Measurements from ENCODE around the gene FBLN7. TPM values are rescaled to one million over a fixed set of nuclear protein-coding genes. Genes with fewer than 3 reads are reported as not detected.
A peak's percentile ranks its signal among the peaks of the same experiment; 100 is the strongest.

Gene FBLN7
- total and polyA plus RNA-seq, 2 of the 8 experiments (the other 6 are each of a cell fraction or from before 2014, with no cell fraction given) = 0.30 to 0.77 TPM

GRCh38 chr2:112140899-112141625, 2.9 kb downstream of the FBLN7 start:
- Histone ChIP-seq H3K4me1 (replicated peaks in 1 of 4; ENCODE audit: control insufficient read depth in 3 of 4, insufficient read depth in 4 of 4, low read length in 3 of 4) (peaks cover 0 to 6% (median 6%) of the 10 kb centered on the region in 4 experiments; a peak in 4 of 7 replicates), H3K14ac (ENCODE audit: insufficient read length) (no peak overlapping the region), H3K27ac (ENCODE audit: low read depth, low read length) (no peak overlapping the region), H3K36me3 (ENCODE audit: control insufficient read depth in 2 of 4, insufficient read depth in 4 of 4, low read length in 3 of 4) (no peaks in the 10 kb centered on the region), H3K4me2 (ENCODE audit: insufficient read depth in 1 of 2, low read depth in 2 of 2, low read length in 2 of 2) (peak overlapping the region; percentile 85 to 91), H2AK5ac (ENCODE audit: low read depth, low read length) (no peak overlapping the region), H3K9me3 (ENCODE audit: insufficient read depth in 2 of 2, low read depth in 1 of 2, low read length in 1 of 2) (no peaks in the 10 kb centered on the region), H3K79me1 (ENCODE audit: low read depth, low read length) (no peaks in the 10 kb centered on the region), H4K5ac (ENCODE audit: insufficient read length, low read depth, low read length) (no peak overlapping the region), H3K23me2 (ENCODE audit: low read depth, low read length) (peaks cover 10% of the 10 kb centered on the region; the same call in 1 of the 2 replicates), H2BK5ac (ENCODE audit: low read depth, low read length) (no peak overlapping the region), H3K18ac (ENCODE audit: extremely low read depth, low read length) (no peak overlapping the region), H3K56ac (replicated peaks; ENCODE audit: insufficient read length, low read depth, low read length) (no peak overlapping the region), H2BK20ac (ENCODE audit: low read length) (no peak overlapping the region), H3K4me3 (ENCODE audit: extremely low read depth in 1 of 4, insufficient read depth in 2 of 4, low read depth in 3 of 4, low read length in 4 of 4) (peak overlapping the region; percentile 10 to 69 (median 29); a peak in 5 of 8 replicates), H2BK120ac (replicated peaks; ENCODE audit: low read depth, low read length) (no peak overlapping the region), H3K79me2 (ENCODE audit: control insufficient read depth in 1 of 2, insufficient read depth in 2 of 2, low read length in 2 of 2) (no peaks in the 10 kb centered on the region), H3K9ac (replicated peaks in 1 of 4; ENCODE audit: extremely low read depth in 1 of 4, low read depth in 3 of 4, low read length in 3 of 4) (no peak overlapping the region), H3K4ac (replicated peaks; ENCODE audit: insufficient read length, low read depth, low read length) (no peak overlapping the region), H3K27me3 (replicated peaks in 1 of 4; ENCODE audit: control insufficient read depth in 3 of 4, extremely low read depth in 1 of 4, insufficient read depth in 3 of 4, low read length in 3 of 4) (peaks cover 29 to 63% (median 48%) of the 10 kb centered on the region in 4 experiments), H2AFZ (ENCODE audit: low read length) (no peak overlapping the region), H4K20me1 (replicated peaks in 1 of 2; ENCODE audit: control insufficient read depth in 1 of 2, insufficient read depth in 2 of 2, low read length in 2 of 2) (peaks cover 0 to 2% of the 10 kb centered on the region in 2 experiments), H4K91ac (replicated peaks; ENCODE audit: insufficient read length, low read length) (no peak overlapping the region), H3K23ac (ENCODE audit: insufficient read length) (no peak overlapping the region), H2BK12ac (ENCODE audit: low read depth, low read length) (no peak overlapping the region), H2BK15ac (ENCODE audit: low read length) (no peak overlapping the region), H4K8ac (ENCODE audit: extremely low read depth, insufficient read depth, low read length) (no peak overlapping the region)
- FAIRE-seq (no peak), DNase-seq (ENCODE audit: low read depth in 1 of 2, low spot score in 2 of 2) (no peak)
- TF ChIP-seq KDM1A (IDR thresholded peaks at IDR 0.05; ENCODE audit: borderline replicate concordance, low read length) = peak; percentile 72; the same call in 1 of the 2 replicates
- TF ChIP-seq, protein P1, sequence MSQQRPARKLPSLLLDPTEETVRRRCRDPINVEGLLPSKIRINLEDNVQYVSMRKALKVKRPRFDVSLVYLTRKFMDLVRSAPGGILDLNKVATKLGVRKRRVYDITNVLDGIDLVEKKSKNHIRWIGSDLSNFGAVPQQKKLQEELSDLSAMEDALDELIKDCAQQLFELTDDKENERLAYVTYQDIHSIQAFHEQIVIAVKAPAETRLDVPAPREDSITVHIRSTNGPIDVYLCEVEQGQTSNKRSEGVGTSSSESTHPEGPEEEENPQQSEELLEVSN (IDR thresholded peaks at IDR 0.05) = no peak
- peak in 1 of 3 experiments; percentile 6; a peak in 1 of 4 replicates for TF ChIP-seq CTCF (IDR thresholded peaks at IDR 0.05; ENCODE audit: control extremely low read depth in 1 of 3, insufficient read depth in 1 of 3, low read depth in 1 of 3, low read length in 3 of 3)
- POLR2A ChIA-PET (ENCODE audit: partially characterized antibody) = interaction anchor here (0.5 kb wide), 1 partner anchor 20 kb away, joined by 3 read pairs; no protein-coding TSS in a partner anchor
- WGBS, 2 experiments (ENCODE audit: extremely low coverage in 1 of 2, insufficient coverage in 1 of 2, insufficient read length in 1 of 2, insufficient replicate concordance in 2 of 2, low coverage in 1 of 2, low lambda C conversion rate in 2 of 2, missing lambda C conversion rate in 1 of 2) = 60% methylated on average over 20 of the region's 20 CpGs; no CpG with 5 or more reads in 1 of the 2 experiments
- CTCF ChIA-PET (ENCODE audit: partially characterized antibody) = no interaction called here

All from H1 (cell line).